Left ventricle myocardium inferior (tissue), 1 donor: ENCODE measurements around the gene CSTB. TPM values are rescaled to one million over a fixed set of nuclear protein-coding genes. Genes with fewer than 3 reads are reported as not detected.

Experiments used
- DNase-seq: peaks from one replicate; pipeline ENCODE4 v3.0.0-alpha.2; 2020
- H3K27ac ChIP-seq: fragments of 200-600 bp; replicated peaks from 2 replicates; pipeline ENCODE4 v1.8.0; 2021
- H3K27me3 ChIP-seq: fragments of 200-600 bp; 2 replicates; pipeline ENCODE4 v1.8.0; 2021; ENCODE audit warnings: low read depth
- H3K36me3 ChIP-seq: fragments of 200-600 bp; 2 replicates; pipeline ENCODE4 v1.8.0; 2021
- H3K4me1 ChIP-seq: fragments of 200-600 bp; 2 replicates; pipeline ENCODE4 v1.8.0; 2021
- H3K4me3 ChIP-seq: fragments of 200-600 bp; 2 replicates; pipeline ENCODE4 v1.8.0; 2021; ENCODE audit warnings: mild to moderate bottlenecking, moderate library complexity
- H3K9me3 ChIP-seq: fragments of 200-600 bp; replicated peaks from 2 replicates; pipeline ENCODE4 v1.8.0; 2021
- CTCF ChIP-seq: fragments of 200-600 bp; IDR thresholded peaks from 2 replicates; pipeline ENCODE4 v1.8.0; 2021; ENCODE audit warnings: antibody characterized with exemption, mild to moderate bottlenecking, borderline replicate concordance
- intact Hi-C: fragments of 100-400 bp; cut with micrococcal nuclease; formaldehyde crosslinking; loops from one replicate; pipeline ENCODE4 v1.11.0; 2022
- total RNA-seq: library from RNA; stranded (reverse); fragmentation: NEBNext Ultra II Directional; extraction: Animal tissue kit (Norgen Biotek cat#: 25700); gene quantifications from one replicate; pipeline ENCODE4 v1.2.1, GENCODE V29; 2021
- donor health status: DM: no; HTN: yes; CAD: no; lungs with severe emphysema.

The CSTB gene
- total RNA-seq, 1 donor from 2014 or later: 40.6 TPM

DNA sequence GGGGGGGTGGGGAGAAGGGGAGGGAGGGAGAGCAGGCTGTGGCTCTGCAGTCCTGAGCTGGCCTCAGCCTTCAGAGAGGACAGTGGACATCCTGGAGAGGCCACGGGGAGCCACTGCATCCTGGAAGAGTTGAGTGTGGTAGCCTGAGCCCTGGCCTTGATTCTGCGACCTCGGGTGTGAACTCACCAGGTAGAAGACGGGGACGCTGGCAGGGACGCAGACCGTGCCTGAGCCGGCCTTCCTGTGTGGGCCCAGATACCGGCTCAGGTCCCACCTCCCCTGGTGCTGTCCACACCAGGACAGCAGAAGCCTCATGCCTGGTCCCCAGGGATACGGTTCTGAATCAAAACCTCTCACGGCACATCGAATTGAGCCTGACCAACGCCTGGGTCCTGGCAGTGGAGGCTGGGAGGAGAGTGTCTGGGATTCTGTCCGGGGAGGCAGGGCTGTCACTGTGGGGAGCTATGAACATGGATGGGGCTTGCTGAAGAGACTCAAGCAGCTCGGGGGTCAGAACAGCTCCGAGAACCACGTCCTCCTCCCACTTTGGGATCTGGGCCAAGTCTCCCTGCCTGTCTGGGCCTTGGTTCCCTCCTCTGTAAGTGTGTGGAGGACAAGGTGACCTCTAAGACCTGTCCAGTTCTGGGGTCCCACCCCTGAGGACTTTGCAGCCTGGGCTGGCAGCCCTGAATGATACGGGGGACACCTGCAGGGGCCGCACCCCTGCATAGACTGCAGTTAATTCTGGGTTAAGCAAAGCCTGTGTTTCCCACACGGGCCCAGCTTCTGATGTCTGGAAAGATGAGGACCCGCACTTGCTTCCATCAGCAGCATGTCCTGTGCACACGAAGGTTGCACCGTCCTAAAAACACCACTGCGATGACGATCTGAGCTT, 43.6 kb upstream of the CSTB start:
- no peak overlapping the region for H3K4me3 ChIP-seq
- intact Hi-C loops: no loop called here
- H3K27me3 ChIP-seq: no peaks in the 10 kb centered on the region
- no peaks in the 10 kb centered on the region for H3K36me3 ChIP-seq
- peaks cover 8% of the 10 kb centered on the region for H3K9me3 ChIP-seq
- TF ChIP-seq CTCF: no peak
- no peaks in the 10 kb centered on the region for H3K4me1 ChIP-seq
- no peak for DNase-seq
- no peak overlapping the region for H3K27ac ChIP-seq

DNA sequence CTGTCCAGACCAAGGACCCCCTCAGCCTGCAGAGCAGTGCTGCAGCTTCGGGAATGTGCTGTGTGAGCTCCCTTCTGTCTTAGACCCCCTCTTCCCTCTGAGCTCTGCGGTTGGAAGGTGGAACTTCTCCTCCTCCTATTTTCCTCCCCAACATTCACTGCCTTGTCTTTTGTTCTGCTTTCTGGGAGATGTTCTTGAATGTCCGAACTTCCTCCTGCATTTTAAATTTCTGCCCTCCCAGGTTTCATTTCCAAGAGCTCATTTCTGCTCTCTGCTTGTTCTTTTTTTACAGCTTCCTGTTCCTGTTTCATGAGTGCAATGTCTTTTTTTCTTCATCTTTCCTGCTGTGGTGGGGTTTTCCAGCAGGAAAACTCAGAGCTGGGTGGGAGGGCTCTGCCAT, 42.6 kb upstream of the CSTB start:
- TF ChIP-seq CTCF: no peak
- H3K4me3 ChIP-seq: no peak overlapping the region
- no peaks in the 10 kb centered on the region for H3K27me3 ChIP-seq
- intact Hi-C loops: no loop called here
- no peaks in the 10 kb centered on the region for H3K36me3 ChIP-seq
- H3K4me1 ChIP-seq: no peaks in the 10 kb centered on the region
- H3K9me3 ChIP-seq: peaks cover 8% of the 10 kb centered on the region
- DNase-seq: no peak
- H3K27ac ChIP-seq: peak overlapping the region; percentile 39

DNA sequence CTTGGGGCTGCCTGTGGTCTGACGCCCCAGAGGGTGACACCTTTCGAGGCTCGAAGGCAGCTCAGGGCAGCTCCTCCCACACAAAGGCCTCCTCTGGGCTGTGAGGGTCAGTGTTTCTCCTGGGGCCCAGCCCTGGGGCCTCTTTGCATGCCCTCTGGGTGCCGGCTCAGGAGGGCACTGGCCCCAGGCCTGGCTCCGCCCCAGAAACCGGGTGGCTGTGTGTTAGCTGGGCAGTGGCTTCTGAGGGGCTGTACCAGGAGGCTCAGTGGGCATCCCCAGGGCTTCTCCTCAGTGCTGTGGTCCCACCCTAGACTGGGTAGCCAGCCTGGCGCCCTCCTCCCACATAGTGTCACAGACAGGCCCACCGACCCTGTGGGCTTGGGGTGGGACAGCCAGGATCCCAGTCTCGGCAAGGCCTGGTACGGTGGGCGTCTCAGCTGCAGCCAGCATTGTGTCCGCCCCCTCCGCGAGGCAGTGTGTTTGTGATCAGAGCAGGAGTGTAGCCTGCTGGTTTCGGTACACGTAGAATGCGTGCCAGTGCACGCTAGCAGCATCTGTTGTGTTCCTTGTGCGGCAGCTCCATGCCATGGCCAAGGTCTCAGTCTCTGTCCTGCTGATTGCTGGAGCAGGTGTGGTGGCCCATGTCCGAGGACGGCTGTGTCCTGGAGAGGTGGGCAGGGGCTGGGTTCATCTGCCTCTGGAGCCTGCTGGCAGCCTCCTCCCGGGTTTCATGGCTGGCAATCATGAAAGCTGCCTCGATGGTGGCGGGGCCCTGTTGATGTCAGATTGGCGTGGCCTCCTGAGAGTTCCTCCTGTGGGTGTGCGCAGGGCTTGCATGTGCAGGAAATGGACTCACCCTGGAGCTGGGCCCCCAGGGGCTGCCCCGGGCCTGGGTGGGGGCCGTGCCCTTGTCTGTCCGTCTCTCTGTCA, 41.3 kb upstream of the CSTB start:
- Histone ChIP-seq H3K4me1 (no peaks in the 10 kb centered on the region), H3K27ac (no peak overlapping the region), H3K36me3 (no peaks in the 10 kb centered on the region), H3K9me3 (peaks cover 8% of the 10 kb centered on the region), H3K4me3 (no peak overlapping the region), H3K27me3 (no peaks in the 10 kb centered on the region)
- intact Hi-C loops: no loop called here
- TF ChIP-seq CTCF: no peak
- no peak for DNase-seq

DNA sequence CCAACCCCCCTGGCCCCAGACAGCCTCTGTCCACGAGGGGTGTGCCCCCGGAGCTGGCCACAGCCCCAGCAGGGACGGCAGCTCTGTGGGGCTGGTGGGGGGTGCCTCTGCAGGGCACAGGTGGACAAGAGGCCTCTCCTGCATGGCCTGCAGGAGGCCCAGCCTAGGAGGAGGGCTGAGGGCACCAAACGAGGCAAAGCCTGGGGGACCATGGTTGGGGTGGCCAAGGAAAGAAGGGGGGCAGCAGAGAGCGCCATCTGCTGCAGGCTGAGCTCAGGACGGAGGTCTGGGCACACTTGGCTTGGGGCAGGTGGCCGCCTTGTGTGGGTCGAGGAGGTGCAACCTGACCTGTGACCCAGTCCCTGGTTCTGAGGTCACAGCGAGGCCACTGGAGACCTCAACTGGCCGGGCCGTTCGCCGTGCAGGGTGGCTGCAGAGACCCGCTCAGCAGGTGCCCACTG, 40.5 kb upstream of the CSTB start:
- Histone ChIP-seq H3K27ac (no peak overlapping the region), H3K36me3 (no peaks in the 10 kb centered on the region), H3K4me1 (peaks cover 2% of the 10 kb centered on the region), H3K9me3 (peaks cover 8% of the 10 kb centered on the region), H3K4me3 (no peak overlapping the region), H3K27me3 (no peaks in the 10 kb centered on the region)
- intact Hi-C loops: no loop called here
- no peak for DNase-seq
- no peak for TF ChIP-seq CTCF

DNA sequence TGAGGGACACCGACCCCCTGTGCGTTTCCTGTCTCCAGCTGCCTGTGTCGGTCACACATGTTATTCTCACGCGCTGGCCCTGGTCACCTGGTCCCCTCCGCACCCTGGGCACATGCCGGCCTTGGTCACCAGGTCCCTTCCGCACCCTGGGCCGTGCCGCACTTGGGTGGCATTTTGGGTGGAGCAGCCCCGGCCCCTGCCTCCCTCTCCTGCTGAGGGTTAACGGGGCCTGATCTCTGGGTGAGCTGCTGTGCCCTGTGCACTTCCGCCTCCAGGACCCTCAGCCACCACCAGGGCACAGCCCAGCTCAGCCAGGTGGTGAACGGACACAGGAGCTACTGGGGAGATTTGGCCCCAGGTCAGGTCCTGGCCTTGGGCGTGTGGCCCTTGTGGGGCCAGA, 39.9 kb upstream of the CSTB start:
- no peaks in the 10 kb centered on the region for H3K27me3 ChIP-seq
- H3K4me3 ChIP-seq: no peak overlapping the region
- H3K27ac ChIP-seq: no peak overlapping the region
- H3K4me1 ChIP-seq: peaks cover 8% of the 10 kb centered on the region
- H3K36me3 ChIP-seq: no peaks in the 10 kb centered on the region
- DNase-seq: no peak
- peaks cover 8% of the 10 kb centered on the region for H3K9me3 ChIP-seq
- intact Hi-C loops: no loop called here
- TF ChIP-seq CTCF: no peak
